Pulmonary artery endothelial cell (primary cell): Measurements from ENCODE around the gene NT5DC2. TPM values are rescaled to one million over a fixed set of nuclear protein-coding genes. Genes with fewer than 3 reads are reported as not detected.

Experiments used
- DNase-seq: peaks from one replicate; pipeline ENCODE4 v3.0.0-alpha.2; 2011; ENCODE audit warnings: low read depth, low spot score
- total RNA-seq: library from RNA; depleted of rRNA; stranded (reverse); fragments of >200 nt; gene quantifications from 2 replicates; pipeline ENCODE4 v1.2.3, GENCODE V29; 2014

NT5DC2 gene
- 50.1 and 53.8 TPM in 2 replicates for total RNA-seq

DNA sequence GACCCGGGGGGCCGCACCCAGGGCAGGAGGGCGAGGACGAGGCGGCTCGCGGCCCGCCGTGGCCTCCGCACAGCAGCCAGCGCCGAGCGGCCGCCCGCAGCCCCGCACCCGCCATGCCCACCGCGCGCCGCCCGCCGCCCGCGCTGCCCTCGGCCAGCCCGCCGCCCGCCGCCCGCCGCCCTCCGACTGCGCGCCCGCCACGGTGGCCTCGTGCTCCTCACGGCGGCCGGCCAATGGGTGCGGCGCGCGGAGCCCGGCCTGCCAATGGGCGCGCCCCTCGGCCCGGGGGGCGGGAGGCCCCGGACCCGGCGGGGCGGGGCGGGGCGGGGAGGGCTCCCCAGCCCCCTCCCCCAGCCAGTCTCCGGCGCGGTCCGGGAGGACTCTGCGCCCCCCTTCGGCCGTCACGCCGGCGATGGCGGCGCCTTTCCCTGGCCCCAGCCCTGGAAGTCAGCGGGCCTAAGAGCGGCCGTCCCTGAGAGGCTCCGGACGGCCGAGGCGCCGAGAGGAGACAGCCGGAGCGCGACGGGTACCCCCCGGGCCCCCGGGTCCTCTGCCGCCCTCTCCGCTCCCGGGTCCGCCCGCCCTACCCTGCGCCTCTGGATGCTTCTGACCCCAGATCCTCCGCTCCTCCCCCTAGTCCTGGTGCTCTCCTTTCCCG lies at the start of gene NT5DC2:
Gene NT5DC2, minus strand, starts transcription at position 235 of the 658 bp plus-strand sequence. Its CDS starts 120 bp downstream, at position 115.
- DNase-seq: no peak

DNA sequence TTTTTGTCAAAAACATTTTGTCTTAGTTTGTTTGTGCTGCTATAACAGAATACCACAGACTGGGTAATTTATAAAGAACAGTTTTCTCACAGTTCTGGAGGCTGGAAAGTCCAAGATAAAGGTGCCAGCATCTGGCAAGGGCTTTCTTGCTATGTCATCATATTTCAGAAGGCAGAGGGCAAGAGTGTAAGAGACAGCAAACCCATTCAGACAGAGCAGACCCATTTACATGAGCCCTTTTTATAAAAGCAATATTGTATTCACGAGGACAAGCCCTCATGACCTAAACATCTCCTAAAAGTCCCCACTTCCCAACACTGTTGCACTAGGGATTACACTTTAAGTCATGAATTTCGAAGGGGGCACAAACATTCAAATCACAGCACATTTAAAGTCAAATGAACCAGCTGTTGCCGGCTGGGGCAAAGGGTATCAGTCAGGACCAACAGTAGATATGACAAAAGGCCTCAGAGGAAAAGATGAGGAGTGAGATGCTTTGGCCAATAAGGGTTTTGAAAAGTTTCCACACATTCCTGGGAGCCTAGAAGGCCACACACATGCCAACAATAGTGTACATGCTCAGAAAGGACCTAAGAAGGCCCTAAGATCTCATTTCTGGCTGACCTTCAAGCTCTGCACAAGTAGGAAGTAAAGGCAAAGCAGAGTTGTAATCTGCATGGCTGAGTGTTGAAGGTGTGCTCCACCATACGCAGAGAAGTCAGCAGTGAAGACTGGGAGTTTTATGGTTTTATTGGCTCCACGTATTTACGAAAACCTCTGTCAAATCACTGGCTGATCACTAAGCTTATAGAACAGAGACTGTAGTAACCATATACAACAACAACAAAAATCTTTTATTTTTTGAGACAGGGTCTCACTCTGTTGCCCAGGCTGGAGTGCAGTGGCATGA lies 40.7 kb upstream of the NT5DC2 start:
- no peak for DNase-seq

GRCh38 chr3:52572221-52572620 lies 38.6 kb upstream of the NT5DC2 start:
- no peak for DNase-seq

DNA sequence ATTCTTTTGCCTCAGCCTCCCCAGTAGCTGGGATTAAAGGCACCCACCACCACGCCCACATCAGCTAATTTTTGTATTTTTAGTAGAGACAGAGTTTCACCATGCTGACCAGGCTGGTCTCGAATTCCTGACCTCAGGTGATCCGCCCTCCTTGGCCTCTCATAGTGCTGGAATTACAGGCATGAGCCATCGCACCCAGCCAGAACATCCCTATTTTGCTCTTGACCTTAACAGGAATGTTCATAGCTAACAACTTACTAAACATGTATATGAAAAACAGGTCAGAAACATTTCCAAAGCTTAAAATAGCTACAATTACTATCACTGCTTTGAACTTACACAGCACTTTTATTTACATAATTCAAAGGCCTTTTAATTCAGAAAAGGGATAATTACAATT lies 36.4 kb upstream of the NT5DC2 start:
- no peak for DNase-seq

DNA sequence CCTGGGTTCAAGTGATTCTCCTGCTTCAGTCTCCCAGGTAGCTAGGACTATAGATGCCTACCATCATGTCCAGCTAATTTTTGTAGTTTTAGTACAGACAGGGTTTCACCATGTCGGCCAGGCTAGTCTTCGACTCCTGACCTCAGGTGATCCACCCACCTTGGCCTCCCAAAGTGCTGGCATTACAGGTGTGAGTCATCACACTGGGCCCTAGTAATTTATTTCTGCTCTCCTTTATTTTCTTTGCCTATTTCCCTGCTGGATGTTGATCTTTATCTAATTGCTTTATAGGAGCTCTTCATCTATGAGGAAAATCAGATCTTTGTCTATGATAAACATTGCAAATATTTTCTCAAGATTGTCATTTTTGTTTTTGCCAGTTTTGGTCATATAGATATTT lies 34.4 kb upstream of the NT5DC2 start:
- DNase-seq: no peak

DNA sequence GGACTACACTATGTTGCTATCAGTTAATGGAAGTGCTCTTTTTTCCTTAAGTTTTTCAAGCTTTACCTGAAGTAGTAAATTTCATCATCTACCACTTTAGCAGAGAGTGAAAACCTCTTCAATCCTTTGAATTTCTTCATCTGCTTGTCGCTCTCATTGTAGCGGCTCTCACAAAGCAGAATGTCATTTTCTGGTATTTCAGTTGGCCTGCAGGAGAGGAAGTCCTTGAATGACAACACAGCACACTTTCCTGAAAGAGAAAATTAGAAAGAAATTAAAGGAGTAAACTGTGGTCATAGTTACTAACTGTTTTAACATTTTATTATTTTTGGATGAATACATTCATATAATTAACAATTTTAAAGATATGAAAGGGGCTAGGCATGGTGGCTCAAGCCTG lies 30.3 kb upstream of the NT5DC2 start:
- no peak for DNase-seq

- DNase-seq: no peak
Measured at GRCh38 chr3:52561028-52561747, 27.5 kb upstream of the NT5DC2 start.

DNA sequence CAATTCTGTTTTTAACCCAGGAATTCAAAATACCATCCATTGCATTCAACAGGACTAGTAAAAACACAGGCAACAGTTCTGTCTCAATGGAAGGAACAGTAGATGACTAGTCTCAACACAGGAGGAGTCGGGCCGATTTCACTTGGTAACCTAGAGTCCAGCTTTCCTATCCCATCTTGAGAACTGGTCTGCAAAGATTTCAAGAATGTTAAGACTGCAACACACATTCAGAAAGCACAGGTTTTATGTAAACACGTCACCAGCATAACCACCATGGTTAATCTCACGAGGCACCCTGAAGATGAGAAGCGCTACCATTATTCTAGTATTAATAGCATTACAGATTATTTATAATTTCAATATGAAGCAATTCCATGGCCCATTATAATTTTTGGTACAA lies 24.8 kb upstream of the NT5DC2 start:
- no peak for DNase-seq

- no peak for DNase-seq
Measured at GRCh38 chr3:52557011-52557960, 23.6 kb upstream of the NT5DC2 start.

DNA sequence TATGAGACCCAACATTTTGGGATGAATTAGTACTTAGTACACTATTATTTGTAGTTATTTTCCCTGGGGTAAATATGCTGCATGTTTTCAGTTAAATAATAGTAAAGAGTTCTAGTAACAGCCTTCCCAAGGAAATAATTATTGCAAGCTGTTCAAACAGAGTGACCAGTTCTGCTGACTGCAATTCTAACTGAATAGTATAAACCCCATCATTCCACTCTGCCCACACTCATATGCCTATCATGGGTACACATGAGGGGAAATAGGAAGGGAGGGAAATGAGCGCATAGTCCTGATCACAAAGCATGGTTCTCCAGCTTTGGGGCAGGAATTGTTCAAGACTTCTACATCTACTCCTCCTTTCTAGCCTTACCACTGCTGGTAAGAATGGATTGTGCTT lies 21.4 kb upstream of the NT5DC2 start:
- DNase-seq: no peak

DNA sequence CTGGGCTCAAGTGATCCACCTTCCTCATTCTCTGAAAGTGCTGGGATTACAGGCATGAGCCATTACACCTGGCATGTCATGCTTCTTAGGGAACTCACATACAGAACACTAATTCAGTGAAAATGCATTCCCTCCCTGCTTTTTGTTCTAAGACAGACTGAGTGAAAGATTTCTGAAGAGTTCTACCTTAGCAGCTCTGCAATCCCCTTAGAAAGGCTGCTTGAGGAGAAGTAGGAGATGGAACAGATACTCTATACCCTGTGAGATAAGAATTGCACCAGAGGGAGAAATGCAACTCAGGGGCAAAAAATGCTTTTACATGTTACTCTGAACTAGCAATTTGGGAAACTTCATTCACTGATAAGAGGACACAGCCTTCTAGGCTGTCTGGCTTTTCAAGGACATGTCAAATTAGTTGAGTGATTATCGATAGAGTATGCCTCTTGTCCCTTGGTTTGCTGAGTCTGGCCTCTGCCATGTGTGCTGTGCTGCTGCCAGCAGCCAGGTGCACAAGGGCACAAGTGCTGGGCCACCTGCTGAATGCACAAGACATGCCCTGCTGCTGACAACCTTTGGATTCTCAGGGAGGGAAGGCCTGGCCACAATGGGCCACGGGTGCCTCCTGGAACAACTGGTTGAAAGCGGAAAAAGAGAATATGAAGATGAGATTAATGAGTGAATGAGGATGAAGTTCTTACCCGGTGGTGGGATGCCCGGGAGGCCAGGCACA lies 20.5 kb upstream of the NT5DC2 start:
- no peak for DNase-seq

GRCh38 chr3:52552089-52552488 lies 18.4 kb upstream of the NT5DC2 start:
- DNase-seq: no peak

DNA sequence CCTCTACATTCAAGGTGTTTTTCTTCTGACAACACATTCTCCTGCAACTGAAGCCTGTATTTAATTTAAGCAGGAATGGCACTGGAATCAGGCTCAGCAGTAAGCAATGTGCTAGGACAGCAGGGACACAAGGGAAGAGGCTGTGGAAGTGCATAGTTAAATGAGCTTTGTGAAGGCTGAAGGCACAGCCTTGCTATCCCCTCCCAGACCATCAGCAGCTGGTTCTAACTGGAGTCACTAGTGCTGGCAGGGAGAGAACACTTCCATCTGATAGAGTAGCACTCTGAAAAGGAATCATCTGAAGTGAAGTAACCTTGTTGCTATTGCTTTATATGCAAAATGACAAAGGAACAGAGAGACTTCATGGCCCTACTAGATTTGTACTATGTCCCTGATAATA lies 17.5 kb upstream of the NT5DC2 start:
- no peak for DNase-seq

GRCh38 chr3:52547143-52547542 lies 13.5 kb upstream of the NT5DC2 start:
- no peak for DNase-seq

DNA sequence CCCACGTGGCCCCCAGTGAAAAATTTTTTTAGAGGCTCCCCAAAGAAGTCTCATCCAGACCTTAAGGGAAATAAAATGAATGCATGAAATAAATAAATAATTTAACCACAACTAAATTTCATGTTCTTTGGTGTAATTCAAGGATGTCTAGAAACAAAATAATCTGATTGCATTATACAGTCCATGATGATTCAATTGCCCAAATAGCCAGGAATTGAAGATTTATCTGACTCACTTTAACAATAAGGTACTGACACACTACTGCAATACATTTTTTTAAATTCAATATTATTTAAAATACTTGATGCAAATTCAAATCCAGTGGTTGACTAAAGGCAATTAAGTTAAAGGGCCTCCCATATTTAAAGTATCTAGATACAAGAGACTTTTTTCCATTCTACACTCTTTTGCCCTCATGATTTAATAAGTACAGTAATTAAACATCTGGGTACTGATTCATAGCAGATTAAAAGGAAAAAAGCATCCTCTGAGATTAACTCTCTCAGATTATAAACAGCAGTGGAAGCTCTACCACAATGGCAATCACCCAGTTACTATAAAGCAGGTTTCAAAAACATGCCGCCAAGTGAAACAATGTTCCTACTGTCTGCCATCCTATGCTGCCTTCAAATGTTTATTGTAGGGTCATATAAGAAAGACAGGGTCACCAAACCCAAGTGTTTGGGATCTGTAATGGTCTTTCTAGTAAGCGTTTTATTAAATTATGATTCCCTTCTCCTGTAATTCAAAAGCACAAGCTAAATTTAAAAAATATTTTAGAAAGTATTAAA lies 12.6 kb upstream of the NT5DC2 start:
- no peak for DNase-seq

DNA sequence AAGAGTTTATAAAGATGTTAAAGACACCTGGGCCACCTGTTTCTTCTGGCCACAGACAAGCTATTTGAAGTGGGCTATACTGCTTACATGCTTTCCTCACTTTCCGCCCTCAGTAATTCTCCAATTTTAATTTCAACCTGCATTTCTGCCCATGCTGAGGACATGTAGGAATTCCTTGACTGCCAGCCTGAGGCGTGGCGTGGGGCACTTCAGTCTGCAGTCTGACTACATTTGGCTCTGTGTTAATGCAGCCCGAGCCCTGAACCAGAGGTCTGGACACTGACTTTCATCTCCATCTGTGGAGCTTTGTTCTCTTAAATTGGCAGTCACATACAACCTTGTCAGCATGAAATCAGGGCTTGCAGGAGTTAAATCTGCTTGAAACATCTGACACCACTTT lies 11.3 kb upstream of the NT5DC2 start:
- no peak for DNase-seq

GRCh38 chr3:52541050-52541449 lies 7.4 kb upstream of the NT5DC2 start:
- no peak for DNase-seq

- no peak for DNase-seq
Measured at GRCh38 chr3:52539010-52539653, 5.5 kb upstream of the NT5DC2 start.
